Upper lobe of right lung (tissue), 1 donor: ENCODE measurements around the gene DEPDC1B. TPM values are rescaled to one million over a fixed set of nuclear protein-coding genes. Genes with fewer than 3 reads are reported as not detected.
"Not testable (repeated sequence)": the region's sequence is repeated elsewhere in the genome, so short reads cannot be mapped to it uniquely, and the experiment has no call there.

Experiments used
- ATAC-seq: fragments of 200-7000 bp; cut with Tn5 transposase; one replicate; pipeline ENCODE4 v1.9.1; 2020; ENCODE audit warnings: mild to moderate bottlenecking, moderate library complexity
- DNase-seq: peaks from one replicate; pipeline ENCODE4 v3.0.0-alpha.2; 2020
- H3K27ac ChIP-seq: fragments of 200-600 bp; one replicate; pipeline ENCODE4 v1.8.0; 2022
- H3K27me3 ChIP-seq: fragments of 200-600 bp; one replicate; pipeline ENCODE4 v1.8.0; 2022; ENCODE audit warnings: mild to moderate bottlenecking
- H3K36me3 ChIP-seq: fragments of 200-600 bp; one replicate; pipeline ENCODE4 v1.8.0; 2022
- H3K4me1 ChIP-seq: fragments of 200-600 bp; one replicate; pipeline ENCODE4 v1.8.0; 2022
- H3K4me3 ChIP-seq: fragments of 200-600 bp; one replicate; pipeline ENCODE4 v1.8.0; 2022; ENCODE audit warnings: mild to moderate bottlenecking
- H3K9me3 ChIP-seq: fragments of 200-600 bp; one replicate; pipeline ENCODE4 v1.8.0; 2022
- intact Hi-C: fragments of 100-400 bp; cut with DNase I; formaldehyde crosslinking; loops from one replicate; pipeline ENCODE4 v1.11.0; 2022
- total RNA-seq: library from RNA; stranded (reverse); fragmentation: NEBNext Ultra II Directional; extraction: Animal tissue kit (Norgen Biotek cat#: 25700); gene quantifications from one replicate; pipeline ENCODE4 v1.2.1, GENCODE V29; 2021
- TF ChIP-seq, protein P1 (sequence below): fragments of 200-600 bp; IDR thresholded peaks from one replicate; pipeline ENCODE4 v1.8.0; 2022; ENCODE audit warnings: antibody characterized with exemption
- donor health status: DM: no; HTN: yes; CAD: no; lungs with severe emphysema.

DEPDC1B gene
- total RNA-seq, 1 donor from 2014 or later: 0.20 TPM

DNA sequence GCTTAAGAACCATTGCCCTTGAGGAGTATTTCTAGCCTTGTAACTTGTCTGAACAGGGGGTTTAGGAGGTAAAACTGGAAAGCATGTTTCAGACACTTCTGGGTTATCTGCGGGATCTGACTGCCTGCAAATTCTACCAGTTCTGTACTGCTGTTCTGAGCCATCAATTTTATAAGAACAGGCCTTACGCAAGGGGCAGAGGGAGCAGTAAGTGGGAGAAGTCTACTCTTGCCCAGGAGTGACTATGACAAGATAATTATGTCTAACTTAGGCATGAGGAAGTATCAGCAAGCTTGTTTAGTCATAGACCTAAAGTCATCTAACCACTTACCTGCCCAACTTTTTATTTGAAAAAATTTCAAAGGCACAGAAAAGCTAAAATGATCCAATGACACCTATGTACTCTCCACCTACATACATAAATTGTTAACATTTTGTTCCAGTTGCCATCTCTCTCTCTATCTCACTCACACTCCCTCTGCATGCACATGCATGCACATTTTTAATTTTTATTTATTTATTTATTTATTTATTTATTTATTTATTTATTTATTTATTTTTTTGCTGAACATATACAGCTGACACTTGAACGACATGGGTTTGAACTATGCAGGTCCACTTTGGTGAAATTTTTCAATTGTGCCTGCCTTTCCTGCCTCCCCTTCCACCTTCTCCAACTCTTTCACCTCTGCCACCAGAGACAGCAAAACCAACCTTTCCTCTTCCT, 18.4 kb upstream of the DEPDC1B start:
- no peak overlapping the region for H3K27ac ChIP-seq
- no peak for ATAC-seq
- intact Hi-C loops: no loop called here
- H3K27me3 ChIP-seq: no peaks in the 10 kb centered on the region
- no peak for DNase-seq
- H3K36me3 ChIP-seq: no peaks in the 10 kb centered on the region
- no peak overlapping the region for H3K4me3 ChIP-seq
- TF ChIP-seq, protein P1, sequence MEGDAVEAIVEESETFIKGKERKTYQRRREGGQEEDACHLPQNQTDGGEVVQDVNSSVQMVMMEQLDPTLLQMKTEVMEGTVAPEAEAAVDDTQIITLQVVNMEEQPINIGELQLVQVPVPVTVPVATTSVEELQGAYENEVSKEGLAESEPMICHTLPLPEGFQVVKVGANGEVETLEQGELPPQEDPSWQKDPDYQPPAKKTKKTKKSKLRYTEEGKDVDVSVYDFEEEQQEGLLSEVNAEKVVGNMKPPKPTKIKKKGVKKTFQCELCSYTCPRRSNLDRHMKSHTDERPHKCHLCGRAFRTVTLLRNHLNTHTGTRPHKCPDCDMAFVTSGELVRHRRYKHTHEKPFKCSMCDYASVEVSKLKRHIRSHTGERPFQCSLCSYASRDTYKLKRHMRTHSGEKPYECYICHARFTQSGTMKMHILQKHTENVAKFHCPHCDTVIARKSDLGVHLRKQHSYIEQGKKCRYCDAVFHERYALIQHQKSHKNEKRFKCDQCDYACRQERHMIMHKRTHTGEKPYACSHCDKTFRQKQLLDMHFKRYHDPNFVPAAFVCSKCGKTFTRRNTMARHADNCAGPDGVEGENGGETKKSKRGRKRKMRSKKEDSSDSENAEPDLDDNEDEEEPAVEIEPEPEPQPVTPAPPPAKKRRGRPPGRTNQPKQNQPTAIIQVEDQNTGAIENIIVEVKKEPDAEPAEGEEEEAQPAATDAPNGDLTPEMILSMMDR: no peak
- no peaks in the 10 kb centered on the region for H3K4me1 ChIP-seq
- no peaks in the 10 kb centered on the region for H3K9me3 ChIP-seq

- H3K4me1 ChIP-seq, intact Hi-C loops, H3K36me3 ChIP-seq, H3K9me3 ChIP-seq, H3K27me3 ChIP-seq, H3K4me3 ChIP-seq, ATAC-seq, DNase-seq, H3K27ac ChIP-seq: not testable (repeated sequence)
These were observed 15.4 kb upstream of the DEPDC1B start for GRCh38 chr5:60715201-60715928.

- Histone ChIP-seq H3K36me3 (no peaks in the 10 kb centered on the region), H3K4me3 (no peak overlapping the region), H3K27me3 (no peaks in the 10 kb centered on the region), H3K9me3 (no peaks in the 10 kb centered on the region), H3K27ac (no peak overlapping the region), H3K4me1 (no peaks in the 10 kb centered on the region)
- no peak for ATAC-seq
- TF ChIP-seq, protein P1: no peak
- intact Hi-C loops: no loop called here
- no peak for DNase-seq
These were observed 13.0 kb upstream of the DEPDC1B start for GRCh38 chr5:60712950-60713349.

DNA sequence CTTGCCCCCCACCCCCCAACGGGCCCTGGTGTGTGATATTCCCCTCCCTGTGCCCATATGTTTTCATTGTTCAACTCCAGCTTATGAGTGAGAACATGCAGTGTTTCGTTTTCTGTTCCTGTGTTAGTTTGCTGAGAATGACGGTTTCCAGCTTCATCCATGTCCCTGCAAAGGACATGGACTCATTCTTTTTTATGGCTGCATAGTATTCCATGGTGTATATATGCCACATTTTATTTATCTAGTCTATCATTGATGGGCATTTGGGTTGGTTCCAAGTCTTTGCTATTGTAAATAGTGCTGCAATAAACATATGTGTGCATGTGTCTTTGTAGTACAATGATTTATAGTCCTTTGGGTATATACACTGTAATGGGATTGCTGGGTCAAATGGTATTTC, 11.9 kb upstream of the DEPDC1B start:
- ATAC-seq: not testable (repeated sequence)

DNA sequence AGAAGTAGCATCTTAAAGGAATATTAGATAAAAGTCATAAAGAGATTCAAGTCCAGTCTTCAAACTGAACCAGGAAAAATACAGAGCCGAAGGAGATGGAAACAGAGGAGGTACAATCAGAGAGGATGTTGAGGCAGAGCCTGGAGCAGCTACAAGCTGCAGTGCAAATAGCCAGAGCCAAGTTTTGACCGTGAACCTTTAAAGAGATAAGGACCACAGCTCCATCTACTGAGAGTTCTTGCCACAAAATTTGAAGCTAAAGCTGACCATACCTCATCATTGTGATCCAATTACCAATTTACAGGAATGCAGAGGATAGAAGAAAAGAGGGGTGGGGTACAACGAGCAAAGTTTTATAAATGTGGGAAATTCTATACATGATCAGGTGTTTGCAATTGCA, 10.4 kb upstream of the DEPDC1B start:
- Histone ChIP-seq H3K27ac (no peak overlapping the region), H3K4me3 (no peak overlapping the region), H3K4me1 (no peaks in the 10 kb centered on the region), H3K27me3 (no peaks in the 10 kb centered on the region), H3K36me3 (no peaks in the 10 kb centered on the region), H3K9me3 (no peaks in the 10 kb centered on the region)
- intact Hi-C loops: no loop called here
- DNase-seq (no peak), ATAC-seq (no peak)
- TF ChIP-seq, protein P1: no peak

More for the DNA sequence above, 11.9 kb upstream of the DEPDC1B start:
- H3K27me3 ChIP-seq, H3K9me3 ChIP-seq, intact Hi-C loops, DNase-seq, H3K4me1 ChIP-seq, H3K27ac ChIP-seq, H3K4me3 ChIP-seq, H3K36me3 ChIP-seq: not testable (repeated sequence)

GRCh38 chr5:60705144-60705543, 5.2 kb upstream of the DEPDC1B start:
- intact Hi-C loops: no loop called here
- ATAC-seq (no peak), DNase-seq (no peak)
- Histone ChIP-seq H3K27me3 (no peaks in the 10 kb centered on the region), H3K36me3 (no peaks in the 10 kb centered on the region), H3K4me3 (no peak overlapping the region), H3K4me1 (peaks cover 8% of the 10 kb centered on the region), H3K27ac (no peak overlapping the region), H3K9me3 (no peaks in the 10 kb centered on the region)
- TF ChIP-seq, protein P1: no peak
